NCI-H226 (cell line): ENCODE measurements around the gene SLC16A3.
A peak's percentile ranks its signal among the peaks of the same experiment; 100 is the strongest.
"Not testable (repeated sequence)": the region's sequence is repeated elsewhere in the genome, so short reads cannot be mapped to it uniquely, and the experiment has no call there.

ENCODE experiments used
- DNase-seq: peaks from one replicate; pipeline ENCODE4 v3.0.0-alpha.2; 2015

The SLC16A3 gene

DNA sequence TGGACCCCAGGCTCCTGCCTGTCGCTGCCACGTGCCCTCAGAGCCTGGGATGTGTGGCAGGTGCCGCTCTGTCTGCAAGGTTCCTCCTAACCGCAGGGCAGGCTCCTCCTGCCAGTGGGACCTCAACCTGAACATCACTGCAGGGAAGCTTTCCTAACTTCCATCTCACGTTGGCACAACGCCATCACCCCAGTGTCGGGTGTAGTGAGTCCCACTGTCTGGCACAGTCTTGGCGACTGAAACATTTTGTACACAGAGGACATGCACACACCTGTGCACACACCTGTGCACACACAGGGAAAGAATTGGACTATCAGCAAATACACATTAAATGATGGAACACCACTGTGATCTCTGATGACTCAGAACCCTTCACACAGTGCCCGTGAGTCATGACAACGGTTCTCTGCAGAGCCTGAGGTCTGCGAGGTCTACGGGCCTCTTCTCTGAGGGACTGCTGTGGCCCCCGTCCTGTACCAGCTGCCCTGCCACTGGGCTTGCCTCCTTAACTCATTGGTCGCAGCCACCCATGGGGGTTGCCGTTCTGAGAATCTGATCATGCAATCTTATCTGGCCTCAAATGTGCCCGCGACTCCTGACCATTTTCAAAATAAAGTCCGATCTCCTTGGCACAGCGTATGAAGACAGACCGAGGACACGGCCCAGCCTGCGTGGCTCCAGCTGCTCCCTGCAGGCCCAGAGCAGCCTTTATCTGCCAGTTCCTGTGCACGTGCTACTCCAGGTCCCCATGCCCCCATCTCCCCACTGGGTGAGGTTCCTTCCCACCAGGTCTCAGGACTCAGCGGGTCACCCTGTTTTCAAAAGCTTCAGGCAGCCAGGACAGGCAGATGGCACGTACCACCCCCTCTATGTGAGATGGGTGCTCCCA lies 23.8 kb upstream of the SLC16A3 start:
- DNase-seq, result peak; percentile 67

DNA sequence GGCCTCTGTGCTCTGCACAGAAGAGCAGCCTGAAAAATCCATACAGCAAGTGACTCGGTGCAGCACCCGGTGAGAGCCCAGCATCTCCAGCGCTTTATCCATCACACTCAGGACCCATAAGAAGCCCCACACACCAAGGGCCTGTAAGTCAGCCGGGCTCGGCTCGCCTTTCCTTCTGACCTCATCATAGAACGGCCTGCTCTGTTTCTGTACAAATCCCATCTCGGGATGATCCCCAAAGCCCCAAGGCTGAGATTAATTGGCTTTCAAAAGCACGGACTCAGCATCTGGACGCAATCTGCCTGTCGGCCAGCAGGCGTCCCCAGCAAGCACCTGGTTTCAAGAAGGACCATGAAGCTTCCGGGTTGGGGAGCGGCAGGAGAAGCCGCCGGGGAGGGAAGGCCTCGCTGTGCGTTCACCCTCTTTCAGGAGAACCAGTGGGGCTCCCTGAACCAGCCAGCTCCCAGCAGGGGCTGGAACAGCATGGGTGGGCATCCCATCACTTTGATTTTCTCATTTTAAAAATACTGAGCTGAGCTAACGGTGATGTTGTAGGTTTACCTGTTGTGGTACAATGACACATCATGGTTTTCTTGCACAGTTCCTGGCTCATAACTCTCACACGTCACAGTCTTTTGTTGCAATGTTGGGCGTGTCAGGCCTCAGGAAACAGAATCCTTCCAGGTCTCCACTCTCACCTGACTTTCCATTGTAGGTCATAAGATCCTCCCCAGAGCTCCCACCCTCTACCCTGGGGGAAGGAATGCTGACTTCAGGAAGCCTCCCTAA lies 22.9 kb upstream of the SLC16A3 start:
- DNase-seq, result peak; percentile 79

DNA sequence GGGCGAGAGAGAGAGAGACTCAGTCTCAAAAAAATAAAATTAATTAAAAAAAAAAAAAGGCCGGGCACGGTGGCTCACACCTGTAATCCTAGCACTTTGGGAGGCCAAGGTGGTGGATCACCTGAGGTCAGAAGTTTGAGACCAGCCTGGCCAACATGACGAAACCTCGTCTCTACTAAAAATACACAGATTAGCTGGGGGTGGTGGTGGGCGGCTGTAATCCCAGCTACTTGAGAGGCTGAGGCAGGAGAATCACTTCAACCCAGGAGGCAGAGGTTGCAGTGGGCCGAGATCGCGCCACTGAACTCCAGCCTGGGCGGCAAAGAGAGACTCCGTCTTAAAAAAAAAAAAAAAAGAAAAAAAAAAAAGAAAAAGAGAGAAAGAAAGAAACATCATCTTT lies 18.2 kb upstream of the SLC16A3 start:
- DNase-seq, result not testable (repeated sequence)

DNA sequence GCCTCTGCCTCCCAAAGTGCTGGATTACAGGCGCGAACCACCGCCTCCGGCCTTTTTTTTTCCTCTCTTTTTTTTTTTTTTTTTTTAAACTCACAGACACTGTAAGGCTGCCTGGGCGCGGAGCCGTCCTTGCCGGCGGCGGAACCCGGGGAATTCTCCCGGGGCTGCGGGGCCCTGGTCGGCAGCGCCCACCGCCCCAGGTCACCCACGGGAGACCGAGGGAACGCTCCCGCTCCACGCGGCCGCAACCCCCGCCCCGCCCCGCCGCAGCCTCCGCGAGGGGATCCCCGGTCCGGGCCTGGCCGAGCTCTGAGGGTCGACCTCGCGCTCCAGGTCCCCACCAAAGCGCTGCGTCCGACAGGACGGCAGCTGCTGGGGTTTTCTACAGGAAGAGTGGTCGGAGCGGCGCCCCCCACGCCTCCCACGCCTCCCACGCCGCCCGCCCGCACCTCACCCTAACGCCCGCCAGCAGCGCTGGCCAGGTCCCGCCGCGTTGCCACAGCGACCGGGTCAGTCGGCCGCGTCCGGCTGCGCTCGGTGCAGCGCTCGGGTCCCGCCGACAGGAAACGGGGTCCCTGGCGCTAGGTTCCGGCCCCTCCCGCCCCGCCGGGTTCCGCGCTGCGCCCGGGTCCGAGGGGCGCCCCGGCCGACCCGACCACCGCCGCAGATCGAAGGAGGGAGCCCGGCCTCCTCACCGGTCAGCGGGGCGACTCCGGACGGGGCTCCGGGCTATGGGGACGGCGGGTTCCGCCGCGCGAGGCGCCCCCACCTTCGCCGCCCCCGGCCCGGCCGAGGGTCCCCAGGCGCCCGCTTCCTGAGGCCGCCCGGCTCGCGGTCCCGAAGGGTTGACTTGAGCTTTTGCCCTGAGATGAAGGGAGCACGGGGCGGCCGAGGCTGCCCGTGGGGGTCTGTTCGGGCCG lies 16.3 kb upstream of the SLC16A3 start, which contains the start of gene CCDC57:
TSS of gene CCDC57 (minus strand) at position 512 of the 920 bp plus-strand sequence. CDS start 10,898 bp downstream, outside the sequence.
- DNase-seq, result peak; percentile 80

DNA sequence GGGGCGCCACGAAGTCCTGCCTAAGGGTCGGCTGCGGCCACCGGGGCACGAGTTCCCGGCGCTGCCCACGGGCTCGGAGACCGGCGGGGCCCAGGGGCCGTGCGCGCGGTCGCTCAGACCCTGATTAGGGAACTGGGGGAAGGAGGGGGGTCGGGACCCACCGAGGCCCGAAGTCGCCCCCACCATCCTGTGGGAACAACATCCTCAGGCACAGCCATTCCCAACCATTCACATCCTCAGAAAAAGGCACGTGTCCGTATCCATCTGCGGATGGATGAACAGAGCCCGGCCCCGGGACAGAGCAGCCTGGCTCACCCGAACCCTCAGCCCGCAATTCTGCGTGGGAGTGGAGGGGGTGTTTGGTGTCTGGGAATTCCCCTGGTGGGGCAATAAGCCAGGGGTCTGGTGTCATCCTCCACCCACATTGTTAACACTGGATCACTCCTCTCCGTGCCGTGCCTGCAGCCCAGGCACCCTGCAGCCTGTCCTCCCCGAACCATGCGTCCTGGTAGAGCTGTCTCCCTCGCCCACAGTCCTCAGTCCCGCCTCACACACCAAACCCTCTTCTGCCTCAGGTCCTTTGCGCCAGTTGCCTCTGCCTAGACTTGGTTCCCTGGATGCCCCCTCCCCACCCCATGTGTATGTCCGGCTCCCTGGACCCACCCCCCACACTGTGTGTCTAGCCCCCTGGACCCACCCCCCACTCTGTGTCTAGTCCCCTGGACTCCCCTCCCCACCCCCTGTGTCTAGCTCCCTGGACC lies 15.4 kb upstream of the SLC16A3 start:
- peak; percentile 86 for DNase-seq

DNA sequence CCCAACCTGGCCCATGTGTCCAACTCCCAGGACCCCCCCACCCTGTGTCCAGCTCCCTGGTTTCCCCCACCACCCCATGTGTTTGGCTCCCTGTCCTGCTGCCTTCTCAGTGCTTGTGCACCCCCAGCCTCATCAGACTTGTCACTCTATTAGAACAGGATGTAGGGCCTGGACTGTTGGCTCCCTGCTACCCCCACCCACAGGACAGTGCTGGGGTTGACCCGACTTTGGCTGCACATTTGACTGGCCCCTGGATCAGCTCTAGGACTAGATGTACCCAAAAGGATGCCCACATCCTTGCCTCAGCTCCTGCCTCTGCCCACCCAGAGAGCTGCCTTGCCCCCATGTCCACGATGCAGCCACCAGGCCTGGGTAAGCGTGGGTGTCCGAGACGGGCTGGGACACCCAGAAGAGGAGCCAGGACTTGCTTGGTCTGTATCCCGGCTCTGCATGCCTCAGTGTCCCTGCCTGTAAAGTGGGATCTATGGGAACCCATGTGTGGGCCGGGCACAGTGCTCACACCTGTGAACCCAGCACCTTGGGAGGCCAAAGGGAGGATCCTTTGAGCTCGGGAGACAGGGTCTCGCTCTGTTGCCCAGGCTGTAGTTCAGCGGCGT lies 14.7 kb upstream of the SLC16A3 start:
- DNase-seq, result no peak

DNA sequence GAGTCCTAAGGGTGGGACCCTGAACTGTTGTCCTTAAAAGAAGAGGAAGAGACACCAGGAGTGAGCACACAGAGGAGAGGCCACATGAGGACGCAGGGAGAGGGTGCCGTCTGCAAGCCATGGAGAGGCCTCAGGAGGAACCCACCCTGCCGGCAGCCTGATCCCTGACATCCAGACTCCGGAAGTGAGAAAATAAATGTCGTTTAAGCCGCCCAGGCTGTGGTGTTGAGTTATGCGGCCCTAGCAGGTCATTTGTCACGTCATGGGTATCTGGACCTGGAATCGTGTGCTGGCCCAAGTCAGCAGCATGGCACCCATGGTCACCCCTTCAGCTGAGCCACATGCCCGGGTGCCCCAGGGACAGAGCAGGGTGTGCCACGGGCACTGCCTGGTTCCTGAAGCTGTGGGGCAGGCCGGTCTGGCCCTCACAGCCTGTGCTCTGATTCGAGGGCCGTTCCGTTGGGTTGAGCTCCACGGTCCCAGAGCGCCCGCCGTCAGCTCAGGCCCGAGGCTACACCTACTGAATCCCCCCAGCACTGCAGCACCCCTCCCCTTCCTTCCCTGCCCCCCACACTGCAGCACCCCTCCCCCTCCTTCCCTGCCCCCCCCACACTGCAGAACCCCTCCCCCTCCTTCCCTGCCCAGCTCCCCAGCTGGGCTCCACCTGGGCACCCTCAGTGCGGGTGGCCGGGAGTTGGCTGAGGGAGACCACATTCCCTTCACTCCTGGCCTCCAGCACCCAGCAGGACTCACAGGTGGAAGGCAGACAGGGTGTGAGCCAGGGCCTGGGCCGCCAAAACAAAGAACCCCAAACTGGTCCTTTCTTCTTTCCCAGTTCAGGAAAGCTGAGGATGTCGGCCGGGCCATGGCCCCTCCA lies 13.5 kb upstream of the SLC16A3 start:
- DNase-seq, result no peak

DNA sequence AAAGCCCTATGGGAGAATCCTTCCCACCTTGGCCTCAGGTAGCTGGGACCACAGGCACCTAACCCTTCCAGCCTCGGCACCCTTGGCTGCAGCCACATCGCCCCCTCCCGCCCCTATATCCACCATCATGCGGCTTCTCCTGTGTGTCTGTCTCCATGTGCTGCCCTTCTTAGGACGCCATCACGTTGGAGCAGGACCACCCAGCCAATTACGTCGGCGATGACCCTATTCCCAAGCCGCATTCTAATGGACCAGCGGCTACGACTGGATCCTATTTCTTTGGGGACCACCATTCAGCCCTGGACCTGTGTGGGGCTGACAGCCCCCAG lies 12.9 kb upstream of the SLC16A3 start:
- no peak for DNase-seq

DNA sequence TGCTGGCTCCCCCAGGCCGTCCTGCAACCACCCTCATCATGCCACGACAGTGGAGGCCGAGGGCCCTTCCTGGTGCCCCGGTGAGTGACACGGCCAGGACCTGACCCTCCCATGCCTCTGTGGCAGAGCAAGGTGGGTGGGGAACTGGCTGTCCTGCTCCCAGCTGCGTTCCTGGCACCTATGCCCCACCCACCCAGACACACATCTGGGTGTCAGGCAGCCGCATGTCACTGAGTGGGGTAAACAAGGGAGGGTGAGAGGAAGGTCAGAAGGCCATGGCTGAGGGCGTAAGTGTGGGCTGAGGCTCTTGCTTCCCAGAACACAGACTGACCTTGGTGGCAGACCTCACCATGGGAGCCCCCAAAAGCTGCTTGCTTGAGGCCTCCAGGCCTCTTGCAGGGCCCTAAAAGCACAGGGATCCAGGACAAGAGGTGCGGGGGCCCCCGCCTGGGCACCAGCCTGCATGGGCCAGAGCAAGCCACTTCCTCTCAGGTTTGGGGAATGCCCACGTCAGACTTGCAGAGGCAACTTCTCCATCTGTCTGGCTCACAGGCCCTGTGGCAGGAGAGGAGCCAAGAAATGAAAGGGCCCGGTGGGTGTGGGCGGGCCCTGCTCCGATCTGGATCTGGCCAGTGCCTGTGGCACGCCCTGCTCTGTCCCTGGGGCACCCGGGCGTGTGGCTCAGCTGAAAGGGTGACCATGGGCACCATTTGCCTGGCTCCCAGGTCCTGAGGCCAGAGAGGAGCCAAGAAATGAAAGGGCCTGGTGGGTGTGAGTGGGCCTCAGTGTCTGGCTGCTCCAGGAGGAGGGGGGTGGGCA lies 12.3 kb upstream of the SLC16A3 start:
- peak; percentile 94 for DNase-seq

DNA sequence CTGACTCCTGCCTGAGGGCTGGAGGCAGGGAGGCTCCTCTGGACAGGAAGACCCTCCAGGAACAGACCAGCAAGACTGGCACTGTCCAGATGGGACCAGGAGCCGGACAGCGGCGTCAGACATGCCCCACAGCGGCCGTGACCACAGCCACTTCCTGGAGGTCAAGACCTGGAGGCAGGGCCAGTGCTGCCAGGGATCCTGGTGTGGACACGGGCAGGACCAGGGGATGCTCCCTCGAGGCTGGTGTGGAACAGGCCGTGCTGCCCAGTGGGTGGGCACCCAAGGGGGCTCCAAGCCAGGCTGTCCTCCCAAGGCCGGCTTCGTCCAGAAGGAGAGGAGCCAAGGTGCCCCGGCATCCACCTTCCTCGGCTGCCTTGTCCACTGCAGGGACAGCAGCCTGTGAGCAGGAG lies 11.7 kb upstream of the SLC16A3 start:
- DNase-seq, result peak; percentile 56

DNA sequence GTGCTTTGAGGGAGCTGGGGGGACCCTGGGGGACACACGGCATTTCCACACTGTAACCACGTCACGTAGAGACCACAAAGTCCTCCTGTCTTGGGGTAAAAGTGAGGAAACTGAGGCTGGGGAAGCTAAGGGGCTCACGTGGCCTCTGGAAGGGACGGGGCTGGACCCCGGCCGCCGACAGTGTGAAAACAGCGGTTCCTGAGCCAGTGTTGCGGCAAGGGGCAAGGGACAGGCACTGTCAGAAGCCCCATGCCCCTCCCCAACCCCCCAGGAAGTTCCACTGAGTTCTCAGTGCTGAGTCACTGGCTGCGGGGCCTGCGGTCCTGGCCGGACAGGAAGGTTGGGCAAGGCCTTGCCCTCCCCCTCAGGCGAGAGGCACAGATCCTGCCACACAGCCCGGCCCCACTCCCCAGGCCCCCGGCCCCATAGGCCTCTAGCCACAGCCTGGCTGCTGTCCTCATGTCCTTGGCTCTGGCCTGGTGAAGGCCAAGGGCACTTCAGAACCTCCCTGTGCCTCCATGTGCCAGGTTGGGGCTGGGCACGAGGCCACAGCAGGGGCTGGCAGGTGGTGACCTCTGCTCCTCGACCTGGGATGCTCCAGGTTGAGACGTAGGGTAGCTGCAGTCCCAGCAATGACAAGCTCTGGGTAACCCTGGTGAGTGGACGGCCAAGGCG lies 11.2 kb upstream of the SLC16A3 start:
- peak; percentile 93 for DNase-seq

DNA sequence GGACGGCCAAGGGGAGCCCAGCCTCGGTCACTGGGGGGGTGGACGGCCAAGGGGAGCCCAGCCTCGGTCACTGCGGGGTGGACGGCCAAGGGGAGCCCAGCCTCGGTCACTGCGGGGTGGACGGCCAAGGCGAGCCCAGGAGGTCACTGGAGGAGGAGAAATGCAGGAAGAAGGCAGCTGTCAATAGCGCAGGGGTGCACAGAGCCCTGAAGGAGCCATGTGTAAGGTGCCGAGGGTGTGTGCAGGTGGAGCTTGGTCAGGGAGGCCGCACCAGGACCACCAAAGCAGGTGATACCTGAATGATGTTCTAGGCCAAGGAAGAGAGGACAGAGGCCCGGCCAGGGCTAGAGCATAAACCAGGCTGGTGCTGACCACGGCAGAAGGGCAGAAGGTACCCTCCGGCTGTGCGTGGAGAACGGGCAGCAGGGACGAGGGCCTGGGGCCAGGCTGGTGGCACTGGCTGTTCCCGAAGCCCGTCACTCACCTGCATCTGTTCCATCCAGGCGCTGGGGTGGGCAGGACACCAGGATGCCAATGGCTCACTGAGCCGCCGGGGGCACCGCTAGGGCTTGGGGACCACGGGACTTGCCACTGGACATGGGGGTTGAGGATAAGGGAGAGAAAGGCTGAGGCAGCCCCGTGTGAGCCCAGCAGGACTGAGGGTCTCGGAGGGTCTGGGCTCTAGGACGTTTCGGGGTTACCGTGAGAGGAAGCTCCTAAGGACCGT lies 10.3 kb upstream of the SLC16A3 start:
- no peak for DNase-seq

DNA sequence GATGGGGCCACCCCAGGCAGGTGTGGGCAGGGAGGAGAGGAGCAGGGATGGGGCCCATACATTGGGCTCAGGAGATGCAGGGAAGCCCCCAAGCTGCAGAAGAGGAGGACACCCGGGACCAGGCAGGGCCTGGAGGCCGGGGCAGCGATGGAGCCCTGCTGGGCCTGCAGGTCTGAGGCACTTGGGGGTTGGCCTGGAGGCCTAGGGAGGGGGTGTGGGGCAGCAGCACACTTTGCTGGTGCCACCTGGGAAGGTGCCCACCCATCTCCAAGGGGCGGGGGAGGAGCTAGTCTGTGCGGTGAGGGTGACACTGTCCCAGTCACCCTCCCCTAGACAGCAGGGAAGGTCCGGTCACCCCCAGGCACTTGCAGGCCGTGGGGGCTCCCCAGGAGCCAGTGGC lies 9.8 kb upstream of the SLC16A3 start:
- no peak for DNase-seq

DNA sequence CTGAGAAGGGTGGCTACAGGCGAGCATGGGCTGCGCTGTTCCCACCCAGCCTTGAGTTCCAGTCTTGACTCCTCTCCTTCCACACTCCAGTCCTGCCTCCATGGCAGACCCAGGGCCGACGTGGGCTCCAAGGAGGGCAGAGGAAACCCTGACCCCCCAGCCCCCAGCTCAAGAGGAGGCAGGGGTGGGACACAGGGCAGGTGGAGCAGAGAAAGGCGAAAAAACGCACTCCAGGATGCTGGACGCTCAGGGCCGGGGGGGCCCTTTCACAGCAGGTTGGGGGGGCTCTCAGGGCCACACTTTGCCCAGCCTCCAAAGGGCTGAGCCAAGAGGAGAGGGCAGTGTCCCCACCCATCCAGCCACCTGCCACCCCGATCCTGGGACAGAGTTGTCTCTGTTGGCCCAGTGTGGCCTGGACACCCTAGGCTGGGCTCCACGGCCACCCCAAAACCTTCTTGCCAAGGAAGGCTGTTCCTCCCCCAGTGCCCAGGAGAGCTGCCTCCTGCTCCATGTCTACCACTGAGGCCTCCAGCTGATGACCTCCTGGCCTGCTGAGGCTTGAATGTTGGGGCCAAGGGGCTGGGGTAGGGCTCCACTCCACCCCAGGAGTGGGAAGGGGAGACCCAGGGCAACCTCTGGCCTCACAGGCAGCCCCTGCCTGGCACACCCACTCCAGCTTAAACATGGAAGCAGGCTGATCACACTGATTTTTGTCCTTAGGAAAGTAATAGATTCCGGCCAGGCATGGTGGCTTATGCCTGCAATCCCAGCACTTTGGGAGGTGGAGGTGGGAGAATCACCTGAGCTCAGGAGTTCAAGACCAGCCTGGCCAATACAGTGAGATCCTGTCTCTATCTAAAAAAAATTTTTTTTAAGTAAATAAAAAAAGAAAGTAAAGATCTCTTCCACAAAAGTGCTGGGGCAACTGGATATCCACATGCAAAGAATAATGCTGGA lies 8.8 kb upstream of the SLC16A3 start:
- no peak for DNase-seq

DNA sequence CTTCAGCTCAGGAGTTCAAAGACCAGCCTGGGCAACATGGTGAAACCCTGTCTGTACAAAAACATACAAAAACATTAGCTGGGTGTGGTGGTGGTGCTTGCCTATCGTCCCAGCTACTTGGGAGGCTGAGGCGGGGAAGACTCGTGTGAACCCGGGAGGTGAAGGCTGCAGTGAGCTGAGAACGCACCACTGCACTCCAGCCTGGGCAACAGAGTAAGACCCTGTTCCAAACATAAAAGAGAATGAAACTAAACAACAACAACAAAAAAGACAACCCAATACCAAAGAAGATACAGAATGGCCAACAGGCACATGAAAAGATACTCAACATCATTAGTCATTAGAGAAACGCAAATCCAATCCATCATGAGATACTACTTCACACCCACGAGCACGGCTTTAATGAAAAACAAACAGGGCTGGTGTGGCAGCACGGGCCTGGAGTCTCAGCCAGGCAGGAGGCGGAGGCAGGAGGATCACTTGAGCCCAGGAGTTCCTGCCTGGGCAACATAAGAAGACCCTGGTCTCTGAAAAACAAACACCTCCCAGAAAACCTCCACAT lies 7.4 kb upstream of the SLC16A3 start:
- no peak for DNase-seq

DNA sequence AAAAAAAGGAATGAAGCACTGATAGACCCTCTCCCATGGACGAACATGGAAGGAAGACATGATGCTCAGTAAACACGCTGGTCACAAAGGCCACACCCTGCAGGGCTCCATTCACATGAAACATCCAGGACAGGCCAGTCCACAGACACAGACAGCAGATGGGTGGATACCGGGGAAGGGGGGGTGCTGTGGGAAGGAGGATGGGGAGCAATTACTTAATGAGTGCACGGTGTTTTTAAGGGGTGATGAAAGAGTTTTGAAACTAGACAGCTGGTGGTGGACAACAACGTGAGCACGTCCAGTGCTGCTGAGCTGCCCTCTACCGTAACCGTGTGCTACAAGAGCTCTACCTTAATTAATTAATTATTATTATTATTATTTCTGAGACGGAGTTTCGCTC lies 6.0 kb upstream of the SLC16A3 start:
- no peak for DNase-seq

DNA sequence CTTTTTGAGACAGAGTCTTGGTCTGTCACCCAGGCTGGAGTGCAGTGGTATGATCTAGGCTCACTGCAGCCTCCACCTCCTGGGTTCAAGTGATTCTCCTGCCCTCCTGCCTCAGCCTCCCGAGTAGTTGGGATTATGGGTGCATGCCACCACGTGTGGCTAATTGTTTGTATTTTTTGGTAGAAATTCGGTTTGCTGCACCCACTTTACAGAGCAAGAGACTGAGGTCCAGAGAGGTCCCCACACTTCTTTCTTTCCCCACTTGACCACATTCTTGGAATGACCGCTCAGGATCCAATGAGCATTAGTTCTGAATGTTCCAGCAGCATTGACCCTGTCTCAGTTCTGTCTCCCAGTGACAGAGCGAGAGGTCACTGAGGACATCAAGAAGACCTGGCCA lies 5.3 kb upstream of the SLC16A3 start:
- DNase-seq, result no peak
